GM19463 (cell line): ENCODE results near the gene LSAMP.

ENCODE experiments used
- ATAC-seq: cut with Tn5 transposase; IDR thresholded peaks from one replicate; pipeline ENCODE4 v1.9.1; 2021; ENCODE audit warnings: mild to moderate bottlenecking, moderate library complexity; ENCODE audit not compliant: unreplicated experiment

LSAMP gene

GRCh38 chr3:116367761-116368395, 77.4 kb downstream of the LSAMP start:
- ATAC-seq: no peak

GRCh38 chr3:116356056-116356455, 89.2 kb downstream of the LSAMP start:
- ATAC-seq: no peak

- ATAC-seq: no peak
These were observed 90.9 kb downstream of the LSAMP start for GRCh38 chr3:116354382-116354781.

GRCh38 chr3:116350119-116350733, 95.1 kb downstream of the LSAMP start:
- no peak for ATAC-seq

GRCh38 chr3:116348216-116348615, 97.1 kb downstream of the LSAMP start:
- no peak for ATAC-seq

- no peak for ATAC-seq
These were observed 102.8 kb downstream of the LSAMP start for GRCh38 chr3:116342499-116342898.

- ATAC-seq: peak; percentile 46
These were observed 103.4 kb downstream of the LSAMP start for GRCh38 chr3:116341899-116342298.

GRCh38 chr3:116341381-116341780, 103.9 kb downstream of the LSAMP start:
- no peak for ATAC-seq

GRCh38 chr3:116340680-116341216, 104.5 kb downstream of the LSAMP start:
- ATAC-seq: no peak

GRCh38 chr3:116339441-116340028, 105.8 kb downstream of the LSAMP start:
- no peak for ATAC-seq

GRCh38 chr3:116338713-116339112, 106.6 kb downstream of the LSAMP start:
- no peak for ATAC-seq

- no peak for ATAC-seq
These were observed 108.1 kb downstream of the LSAMP start for GRCh38 chr3:116337229-116337628.

- ATAC-seq: no peak
These were observed 113.9 kb downstream of the LSAMP start for GRCh38 chr3:116331380-116331779.

- no peak for ATAC-seq
These were observed 122.4 kb downstream of the LSAMP start for GRCh38 chr3:116322750-116323375.

GRCh38 chr3:116318370-116318769, 126.9 kb downstream of the LSAMP start:
- no peak for ATAC-seq

GRCh38 chr3:116316771-116317170, 128.5 kb downstream of the LSAMP start:
- ATAC-seq: no peak

- ATAC-seq: no peak
These were observed 130.8 kb downstream of the LSAMP start for GRCh38 chr3:116314476-116314875.

GRCh38 chr3:116306720-116307119, 138.6 kb downstream of the LSAMP start:
- no peak for ATAC-seq

GRCh38 chr3:116306149-116306548, 139.1 kb downstream of the LSAMP start:
- no peak for ATAC-seq

GRCh38 chr3:116302087-116302747, 143.1 kb downstream of the LSAMP start:
- no peak for ATAC-seq

GRCh38 chr3:116301422-116301821, 143.9 kb downstream of the LSAMP start:
- no peak for ATAC-seq
